SK-N-SH (cell line): Measurements from ENCODE around the gene TSHZ2.

ENCODE experiments used
- POLR2AphosphoS5 ChIP-seq: IDR thresholded peaks from 2 replicates; pipeline ENCODE4 v1.6.1; 2012; ENCODE audit warnings: low read depth, low read length
- TF ChIP-seq, protein P1 (sequence below): fragments of 200-600 bp; sonication (generic); IDR thresholded peaks from 2 replicates; pipeline ENCODE4 v1.6.1; 2017; ENCODE audit warnings: antibody characterized with exemption, mild to moderate bottlenecking, moderate library complexity

GRCh38 chr20:53354314-53354713 is 382.2 kb downstream of the TSHZ2 start:
- no peak for TF ChIP-seq POLR2AphosphoS5
- TF ChIP-seq, protein P1, sequence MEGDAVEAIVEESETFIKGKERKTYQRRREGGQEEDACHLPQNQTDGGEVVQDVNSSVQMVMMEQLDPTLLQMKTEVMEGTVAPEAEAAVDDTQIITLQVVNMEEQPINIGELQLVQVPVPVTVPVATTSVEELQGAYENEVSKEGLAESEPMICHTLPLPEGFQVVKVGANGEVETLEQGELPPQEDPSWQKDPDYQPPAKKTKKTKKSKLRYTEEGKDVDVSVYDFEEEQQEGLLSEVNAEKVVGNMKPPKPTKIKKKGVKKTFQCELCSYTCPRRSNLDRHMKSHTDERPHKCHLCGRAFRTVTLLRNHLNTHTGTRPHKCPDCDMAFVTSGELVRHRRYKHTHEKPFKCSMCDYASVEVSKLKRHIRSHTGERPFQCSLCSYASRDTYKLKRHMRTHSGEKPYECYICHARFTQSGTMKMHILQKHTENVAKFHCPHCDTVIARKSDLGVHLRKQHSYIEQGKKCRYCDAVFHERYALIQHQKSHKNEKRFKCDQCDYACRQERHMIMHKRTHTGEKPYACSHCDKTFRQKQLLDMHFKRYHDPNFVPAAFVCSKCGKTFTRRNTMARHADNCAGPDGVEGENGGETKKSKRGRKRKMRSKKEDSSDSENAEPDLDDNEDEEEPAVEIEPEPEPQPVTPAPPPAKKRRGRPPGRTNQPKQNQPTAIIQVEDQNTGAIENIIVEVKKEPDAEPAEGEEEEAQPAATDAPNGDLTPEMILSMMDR, result no peak
